GM12872 (cell line): Measurements from ENCODE around the gene CDK12.

ENCODE experiments used
- CTCF ChIP-seq: IDR thresholded peaks from 3 replicates; pipeline ENCODE4 v1.5.1; 2011; ENCODE audit warnings: low read depth, mild to moderate bottlenecking, low read length, moderate library complexity; ENCODE audit not compliant: insufficient read depth

The CDK12 gene

GRCh38 chr17:39486242-39486641 is 25.0 kb downstream of the CDK12 start:
- no peak for TF ChIP-seq CTCF

- no peak for TF ChIP-seq CTCF
Measured at GRCh38 chr17:39487946-39488345, 26.7 kb downstream of the CDK12 start.

GRCh38 chr17:39507511-39507910 is 46.2 kb downstream of the CDK12 start:
- TF ChIP-seq CTCF, result no peak

GRCh38 chr17:39508987-39509386 is 47.7 kb downstream of the CDK12 start:
- no peak for TF ChIP-seq CTCF

GRCh38 chr17:39513309-39513708 is 52.0 kb downstream of the CDK12 start:
- TF ChIP-seq CTCF, result no peak

GRCh38 chr17:39513915-39514314 is 52.6 kb downstream of the CDK12 start:
- TF ChIP-seq CTCF, result no peak

GRCh38 chr17:39517224-39517623 is 55.9 kb downstream of the CDK12 start:
- TF ChIP-seq CTCF, result no peak
